Astrocyte of the spinal cord (primary cell): ENCODE measurements around the gene TRPM1.

Experiments
- DNase-seq: peaks from one replicate; pipeline ENCODE4 v3.0.0; 2011; ENCODE audit warnings: low read depth, low spot score
- H3K4me3 ChIP-seq: 2 replicates; pipeline ENCODE4 v1.5.1; 2011; ENCODE audit warnings: low read depth, mild to moderate bottlenecking, low read length, moderate library complexity
- CTCF ChIP-seq: IDR thresholded peaks from 2 replicates; pipeline ENCODE4 v1.5.1; 2012; ENCODE audit warnings: low read depth, mild to moderate bottlenecking, low read length, inconsistent platforms
- in situ Hi-C: cut with HindIII; loops from 2 replicates; pipeline ENCODE4 v1.10.0; 2017; ENCODE audit warnings: low sequenced_read_pairs

Gene TRPM1

GRCh38 chr15:31127596-31128261 is 26.2 kb upstream of the TRPM1 start:
- no peak for DNase-seq
- TF ChIP-seq CTCF, result no peak
- in situ Hi-C loops, result no loop called here
- no peak overlapping the region for H3K4me3 ChIP-seq

- TF ChIP-seq CTCF, result no peak
- no peak overlapping the region for H3K4me3 ChIP-seq
- in situ Hi-C loops, result no loop called here
- no peak for DNase-seq
These were observed 23.5 kb upstream of the TRPM1 start for GRCh38 chr15:31125061-31125460.

GRCh38 chr15:31116423-31117030 is 15.0 kb upstream of the TRPM1 start:
- no peak overlapping the region for H3K4me3 ChIP-seq
- in situ Hi-C loops, result no loop called here
- no peak for DNase-seq
- TF ChIP-seq CTCF, result no peak

- no peak for TF ChIP-seq CTCF
- no peak overlapping the region for H3K4me3 ChIP-seq
- DNase-seq, result no peak
- in situ Hi-C loops, result no loop called here
These were observed 9.6 kb upstream of the TRPM1 start for GRCh38 chr15:31111091-31111647.

GRCh38 chr15:31108836-31109235 is 7.3 kb upstream of the TRPM1 start:
- in situ Hi-C loops, result no loop called here
- TF ChIP-seq CTCF, result no peak
- no peak for DNase-seq
- no peak overlapping the region for H3K4me3 ChIP-seq

GRCh38 chr15:31106495-31107300 is 5.2 kb upstream of the TRPM1 start:
- no peak for DNase-seq
- TF ChIP-seq CTCF, result no peak
- no peak overlapping the region for H3K4me3 ChIP-seq
- in situ Hi-C loops, result no loop called here
